ENCODE data around the gene DZIP1.

Gene DZIP1

GRCh38 chr13:95623141-95623540, 21.4 kb downstream of the DZIP1 start:
- no peaks in the 10 kb centered on the region for H3K27me3 ChIP-seq (ENCODE audit: low read length)
- H3K79me2 ChIP-seq (ENCODE audit: insufficient read depth, low read length) = no peaks in the 10 kb centered on the region
- no peak for TF ChIP-seq EZH2phosphoT487 (conservative IDR thresholded peaks at IDR 0.05; ENCODE audit: low read length)
- no peak for TF ChIP-seq CTCF (IDR thresholded peaks at IDR 0.05; ENCODE audit: insufficient read depth, low read length, poor library complexity, severe bottlenecking)
- no peaks in the 10 kb centered on the region for H3F3A ChIP-seq (ENCODE audit: insufficient read depth)
- no peak overlapping the region for H3K4me3 ChIP-seq (ENCODE audit: insufficient read depth, low read length, poor library complexity, severe bottlenecking)
- H3K4me2 ChIP-seq (ENCODE audit: low read depth, low read length, poor library complexity, severe bottlenecking) = no peak overlapping the region
- H3K9me3 ChIP-seq (ENCODE audit: insufficient read depth, low read length) = no peaks in the 10 kb centered on the region
- H2AFZ ChIP-seq (ENCODE audit: low read depth, low read length, severe bottlenecking) = no peak overlapping the region
- no peaks in the 10 kb centered on the region for H3K36me3 ChIP-seq (ENCODE audit: low read length)
- H3K27ac ChIP-seq (ENCODE audit: low read depth, low read length) = no peak overlapping the region
- no peaks in the 10 kb centered on the region for H4K20me1 ChIP-seq (ENCODE audit: low read depth, low read length)
- H3K9me2 ChIP-seq (replicated peaks; ENCODE audit: insufficient read depth, low read length) = no peaks in the 10 kb centered on the region
- no peak overlapping the region for H3K9ac ChIP-seq (ENCODE audit: low read length)

GRCh38 chr13:95620825-95621498, 23.5 kb downstream of the DZIP1 start:
- H3K9me3 ChIP-seq (ENCODE audit: insufficient read depth, low read length) = no peaks in the 10 kb centered on the region
- no peak for TF ChIP-seq EZH2phosphoT487 (conservative IDR thresholded peaks at IDR 0.05; ENCODE audit: low read length)
- no peaks in the 10 kb centered on the region for H3K9me2 ChIP-seq (replicated peaks; ENCODE audit: insufficient read depth, low read length)
- H2AFZ ChIP-seq (ENCODE audit: low read depth, low read length, severe bottlenecking) = no peak overlapping the region
- H3K27me3 ChIP-seq (ENCODE audit: low read length) = no peaks in the 10 kb centered on the region
- H3K4me3 ChIP-seq (ENCODE audit: insufficient read depth, low read length, poor library complexity, severe bottlenecking) = no peak overlapping the region
- no peaks in the 10 kb centered on the region for H3K79me2 ChIP-seq (ENCODE audit: insufficient read depth, low read length)
- H4K20me1 ChIP-seq (ENCODE audit: low read depth, low read length) = no peaks in the 10 kb centered on the region
- H3K9ac ChIP-seq (ENCODE audit: low read length) = no peak overlapping the region
- H3K36me3 ChIP-seq (ENCODE audit: low read length) = no peaks in the 10 kb centered on the region
- H3K27ac ChIP-seq (ENCODE audit: low read depth, low read length) = no peak overlapping the region
- no peak overlapping the region for H3K4me2 ChIP-seq (ENCODE audit: low read depth, low read length, poor library complexity, severe bottlenecking)
- H3F3A ChIP-seq (ENCODE audit: insufficient read depth) = no peaks in the 10 kb centered on the region

- no peak overlapping the region for H3K4me2 ChIP-seq (ENCODE audit: low read depth, low read length, poor library complexity, severe bottlenecking)
- H3K9ac ChIP-seq (ENCODE audit: low read length) = no peak overlapping the region
- H4K20me1 ChIP-seq (ENCODE audit: low read depth, low read length) = no peaks in the 10 kb centered on the region
- no peaks in the 10 kb centered on the region for H3F3A ChIP-seq (ENCODE audit: insufficient read depth)
- no peaks in the 10 kb centered on the region for H3K27me3 ChIP-seq (ENCODE audit: low read length)
- H3K36me3 ChIP-seq (ENCODE audit: low read length) = no peaks in the 10 kb centered on the region
- no peaks in the 10 kb centered on the region for H3K9me2 ChIP-seq (replicated peaks; ENCODE audit: insufficient read depth, low read length)
- no peaks in the 10 kb centered on the region for H3K79me2 ChIP-seq (ENCODE audit: insufficient read depth, low read length)
- no peak for TF ChIP-seq CTCF (IDR thresholded peaks at IDR 0.05; ENCODE audit: insufficient read depth, low read length, poor library complexity, severe bottlenecking)
- no peak for TF ChIP-seq EZH2phosphoT487 (conservative IDR thresholded peaks at IDR 0.05; ENCODE audit: low read length)
- H3K4me3 ChIP-seq (ENCODE audit: insufficient read depth, low read length, poor library complexity, severe bottlenecking) = no peak overlapping the region
- H3K27ac ChIP-seq (ENCODE audit: low read depth, low read length) = no peak overlapping the region
- no peaks in the 10 kb centered on the region for H3K9me3 ChIP-seq (ENCODE audit: insufficient read depth, low read length)
- no peak overlapping the region for H2AFZ ChIP-seq (ENCODE audit: low read depth, low read length, severe bottlenecking)
Measured at GRCh38 chr13:95620030-95620824, 24.3 kb downstream of the DZIP1 start.

- H2AFZ ChIP-seq (ENCODE audit: low read depth, low read length, severe bottlenecking) = no peak overlapping the region
- H3K4me3 ChIP-seq (ENCODE audit: insufficient read depth, low read length, poor library complexity, severe bottlenecking) = no peak overlapping the region
- H3F3A ChIP-seq (ENCODE audit: insufficient read depth) = no peaks in the 10 kb centered on the region
- no peaks in the 10 kb centered on the region for H4K20me1 ChIP-seq (ENCODE audit: low read depth, low read length)
- no peak overlapping the region for H3K4me2 ChIP-seq (ENCODE audit: low read depth, low read length, poor library complexity, severe bottlenecking)
- no peak overlapping the region for H3K9ac ChIP-seq (ENCODE audit: low read length)
- no peaks in the 10 kb centered on the region for H3K9me2 ChIP-seq (replicated peaks; ENCODE audit: insufficient read depth, low read length)
- no peak overlapping the region for H3K27ac ChIP-seq (ENCODE audit: low read depth, low read length)
- no peaks in the 10 kb centered on the region for H3K36me3 ChIP-seq (ENCODE audit: low read length)
- TF ChIP-seq CTCF (IDR thresholded peaks at IDR 0.05; ENCODE audit: insufficient read depth, low read length, poor library complexity, severe bottlenecking) (no peak), EZH2phosphoT487 (conservative IDR thresholded peaks at IDR 0.05; ENCODE audit: low read length) (no peak)
- H3K79me2 ChIP-seq (ENCODE audit: insufficient read depth, low read length) = no peaks in the 10 kb centered on the region
- no peaks in the 10 kb centered on the region for H3K9me3 ChIP-seq (ENCODE audit: insufficient read depth, low read length)
- no peaks in the 10 kb centered on the region for H3K27me3 ChIP-seq (ENCODE audit: low read length)
Measured at GRCh38 chr13:95615539-95615938, 29.0 kb downstream of the DZIP1 start.

Data from SU-DHL-6 (cell line).